HepG2 (cell line): ENCODE results near the gene COQ3. TPM values are rescaled to one million over a fixed set of nuclear protein-coding genes. Genes with fewer than 3 reads are reported as not detected.

Source experiments
- ATAC-seq: fragments of 200-7000 bp; cut with Tn5 transposase; 3 replicates; pipeline ENCODE4 v1.9.1; 2020; ENCODE audit warnings: mild to moderate bottlenecking, moderate library complexity
- BruUV-seq: library from RNA; stranded (reverse); fragments of 400-500 nt; replicated peaks from 2 replicates; lab custom pipeline; 2021; lab: Mats Ljungman, UMichigan
- CTCF ChIA-PET: fragments of 300-600 bp; formaldehyde crosslinking; extraction: SDS; loops from one replicate; lab custom pipeline; 2021; ENCODE audit warnings: low total read pairs, inconsistent platforms, low intra/inter-chr PET ratio; lab: Yijun Ruan, JAX
- POLR2A ChIA-PET: fragments of 350-600 bp; sonication (Branson Sonifier 250); formaldehyde crosslinking; loops from one replicate; lab custom pipeline; 2020; ENCODE audit warnings: antibody characterized with exemption, inconsistent platforms; lab: Yijun Ruan, JAX
- DNase-seq: peaks from one replicate; pipeline ENCODE4 v3.0.0-alpha.2; 2015; ENCODE audit warnings: low spot score
- FAIRE-seq: peaks from 3 replicates; lab custom pipeline; 2011; peaks lifted over from hg19 to GRCh38; lab: Jason Lieb, UNC
- H2AFZ ChIP-seq: one replicate; pipeline ENCODE4 v1.6.1; 2011; ENCODE audit warnings: low read length, inconsistent platforms
- H3K27ac ChIP-seq: fragments of 300-600 bp; 3 replicates; pipeline ENCODE4 v1.8.0; 2011; ENCODE audit warnings: mixed run types, mild to moderate bottlenecking, mixed read lengths, low read length, inconsistent platforms; ENCODE audit not compliant: insufficient read depth; ENCODE audit errors: extremely low read length
- H3K27me3 ChIP-seq, 2 experiments: fragments of 200-600 bp in 1 of 2; 2 replicates in 1 of 2; 3 replicates in 1 of 2; pipeline versions ENCODE4 v1.6.0 to v1.8.0; 2011; ENCODE audit warnings: low read length in 2 of 2, mild to moderate bottlenecking in 2 of 2, moderate library complexity in 2 of 2, inconsistent platforms in 1 of 2; ENCODE audit not compliant: insufficient read depth in 2 of 2, control insufficient read depth in 1 of 2
- H3K36me3 ChIP-seq, 2 experiments: fragments of 200-600 bp in 1 of 2; replicated peaks in 1 of 2; 2 replicates in 1 of 2; 3 replicates in 1 of 2; pipeline versions ENCODE4 v1.5.1 to v1.8.0; 2011; ENCODE audit warnings: low read length in 2 of 2, inconsistent platforms in 1 of 2; ENCODE audit not compliant: insufficient read depth in 2 of 2, control insufficient read depth in 1 of 2
- H3K4me1 ChIP-seq: 2 replicates; pipeline ENCODE4 v1.5.1; 2012; ENCODE audit warnings: low read length, inconsistent platforms; ENCODE audit not compliant: insufficient read depth
- H3K4me2 ChIP-seq: 2 replicates; pipeline ENCODE4 v1.6.0; 2011; ENCODE audit warnings: low read depth, low read length, inconsistent platforms
- H3K4me3 ChIP-seq, 3 experiments: fragments of 200-600 bp in 1 of 3; sonication (generic), shearing (Covaris generic) in 1 of 3; replicated peaks in 1 of 3; 2 replicates each; pipeline ENCODE4 v1.5.1; 2011 to 2016; ENCODE audit warnings: low read length in 3 of 3, inconsistent platforms in 2 of 3, low read depth in 2 of 3, mild to moderate bottlenecking in 2 of 3, control low read depth in 1 of 3, mixed read lengths in 1 of 3; ENCODE audit not compliant: insufficient read depth in 1 of 3
- H3K79me2 ChIP-seq: one replicate; pipeline ENCODE4 v1.6.1; 2011; ENCODE audit warnings: low read length, inconsistent platforms; ENCODE audit not compliant: insufficient read depth
- H3K9ac ChIP-seq: 2 replicates; pipeline ENCODE4 v1.6.0; 2011; ENCODE audit warnings: mild to moderate bottlenecking, low read depth, low read length, inconsistent platforms; ENCODE audit not compliant: insufficient read depth
- H3K9me3 ChIP-seq: 2 replicates; pipeline ENCODE4 v1.5.1; 2012; ENCODE audit warnings: mild to moderate bottlenecking, low read length
- H4K20me1 ChIP-seq: 2 replicates; pipeline ENCODE4 v1.6.0; 2011; ENCODE audit warnings: inconsistent platforms, mild to moderate bottlenecking, low read length, moderate library complexity; ENCODE audit not compliant: insufficient read depth
- ARID4A ChIP-seq: sonication (generic); formaldehyde crosslinking; IDR thresholded peaks from 2 replicates; pipeline ENCODE4 v1.5.0; 2020; ENCODE audit warnings: mild to moderate bottlenecking, missing genetic modification reagents, borderline replicate concordance
- DZIP1 ChIP-seq: sonication (generic); formaldehyde crosslinking; IDR thresholded peaks from 2 replicates; pipeline ENCODE4 v1.5.0; 2020; ENCODE audit warnings: mild to moderate bottlenecking, missing genetic modification reagents
- HHEX ChIP-seq: IDR thresholded peaks from 2 replicates; pipeline ENCODE4 v1.6.1; 2016; ENCODE audit warnings: control low read depth
- HNRNPH1 ChIP-seq: fragments of 200-400 bp; formaldehyde crosslinking; optimal IDR thresholded peaks from 2 replicates; pipeline ENCODE3; 2017; ENCODE audit warnings: mild to moderate bottlenecking, low read depth, low read length
- KDM5B ChIP-seq: sonication (generic); formaldehyde crosslinking; IDR thresholded peaks from 2 replicates; pipeline ENCODE4 v1.4.0; 2020; ENCODE audit warnings: missing genetic modification reagents, mild to moderate bottlenecking, borderline replicate concordance
- PHF8 ChIP-seq: sonication (generic); formaldehyde crosslinking; IDR thresholded peaks from 2 replicates; pipeline ENCODE4 v1.5.0; 2020; ENCODE audit warnings: missing genetic modification reagents
- RAD21 ChIP-seq: fragments of 450-650 bp; formaldehyde crosslinking; IDR thresholded peaks from 2 replicates; pipeline ENCODE4 v1.5.0; 2020; ENCODE audit warnings: mild to moderate bottlenecking
- RCOR2 ChIP-seq: IDR thresholded peaks from 2 replicates; pipeline ENCODE4 v1.6.1; 2016; ENCODE audit warnings: missing biosample characterization, missing genetic modification reagents
- SRF ChIP-seq: IDR thresholded peaks from 2 replicates; pipeline ENCODE4 v1.6.1; 2011; ENCODE audit warnings: mild to moderate bottlenecking, low read depth, low read length, moderate library complexity
- TCF7 ChIP-seq: sonication (generic); IDR thresholded peaks from 2 replicates; pipeline ENCODE4 v1.6.1; 2016; ENCODE audit warnings: antibody characterized with exemption, low read depth
- TRIM24 ChIP-seq: sonication (generic); formaldehyde crosslinking; IDR thresholded peaks from 2 replicates; pipeline ENCODE4 v1.8.0; 2022; ENCODE audit warnings: mild to moderate bottlenecking, missing genetic modification reagents
- ZNF205 ChIP-seq: IDR thresholded peaks from 2 replicates; pipeline ENCODE4 v1.6.1; 2018; ENCODE audit warnings: missing biosample characterization, missing genetic modification reagents
- ZNF382 ChIP-seq: sonication (generic); formaldehyde crosslinking; IDR thresholded peaks from 2 replicates; pipeline ENCODE4 v1.5.0; 2020; ENCODE audit warnings: missing genetic modification reagents, mild to moderate bottlenecking, borderline replicate concordance
- ZNF501 ChIP-seq: sonication (generic); formaldehyde crosslinking; IDR thresholded peaks from 2 replicates; pipeline ENCODE4 v1.5.1; 2020; ENCODE audit warnings: mild to moderate bottlenecking, moderate library complexity, missing genetic modification reagents
- ZNF513 ChIP-seq: sonication (generic); formaldehyde crosslinking; conservative IDR thresholded peaks from 2 replicates; pipeline ENCODE4 v1.5.0; 2020; ENCODE audit warnings: missing genetic modification reagents
- ZNF766 ChIP-seq: sonication (generic); formaldehyde crosslinking; IDR thresholded peaks from 2 replicates; pipeline ENCODE4 v1.5.0; 2020; ENCODE audit warnings: missing genetic modification reagents, borderline replicate concordance
- ZNF883 ChIP-seq: sonication (generic); formaldehyde crosslinking; IDR thresholded peaks from 2 replicates; pipeline ENCODE4 v1.5.1; 2020; ENCODE audit warnings: mild to moderate bottlenecking, missing genetic modification reagents; ENCODE audit errors: not compliant biosample characterization
- in situ Hi-C: cut with HindIII; loops from 2 replicates; pipeline ENCODE4 v1.10.0; 2017; ENCODE audit warnings: low pct_unique_long_range_greater_than_20kb; ENCODE audit not compliant: extremely low pct_ligation_motif_present
- intact Hi-C: fragments of 100-400 bp; cut with micrococcal nuclease; formaldehyde crosslinking; loops from one replicate; pipeline ENCODE4 v1.10.0; 2022; ENCODE audit not compliant: unreplicated experiment
- polyA plus RNA-seq, 8 experiments: library from polyadenylated mRNA; depleted of rRNA in 3 of 8; stranded (reverse) in 7 of 8; unstranded in 1 of 8; fragments of >200 nt; fragmentation: Illumina TruSeq in 4 of 8; extraction: Trizol in 4 of 8; gene quantifications; 2 replicates each; pipeline versions ENCODE4 v1.2.1 to v1.2.3, GENCODE V29; 2011 to 2016; ENCODE audit warnings: low read depth in 4 of 8, missing spikeins in 1 of 8, mixed read lengths in 1 of 8; ENCODE audit not compliant: insufficient read depth in 1 of 8
- total RNA-seq, 5 experiments: library from RNA; depleted of rRNA; stranded (reverse); fragments of >200 nt; fragmentation: Illumina TruSeq; extraction: Trizol; gene quantifications; 2 replicates each; pipeline ENCODE4 v1.2.3, GENCODE V29; 2016; ENCODE audit warnings: low read depth in 1 of 5

The COQ3 gene
- total and polyA plus RNA-seq, 2 of the 13 experiments (the other 11 are each of a cell fraction or from before 2014, with no cell fraction given): 5.3 to 20.5 TPM

GRCh38 chr6:99415446-99415845, 21.5 kb upstream of the COQ3 start:
- CTCF ChIA-PET: no interaction called here
- peaks cover 41% of the 10 kb centered on the region for H4K20me1 ChIP-seq
- peaks cover 89% of the 10 kb centered on the region for H3K79me2 ChIP-seq
- intact Hi-C loops: no loop called here
- POLR2A ChIA-PET: no interaction called here
- no peak for DNase-seq
- no peak for FAIRE-seq
- no peak for ATAC-seq
- in situ Hi-C loops: no loop called here
- BruUV-seq: no TSS peak
- no peaks in the 10 kb centered on the region for H3K4me1 ChIP-seq
- no peak overlapping the region for H3K4me2 ChIP-seq
- H3K4me3 ChIP-seq: no peak overlapping the region
- no peak overlapping the region for H2AFZ ChIP-seq
- no peaks in the 10 kb centered on the region for H3K9me3 ChIP-seq
- no peak overlapping the region for H3K27ac ChIP-seq
- H3K9ac ChIP-seq: no peak overlapping the region
- TF ChIP-seq ZNF883 (CRISPR knock-in tag) (no peak), RAD21 (CRISPR knock-in tag) (no peak), ZNF513 (CRISPR knock-in tag) (no peak), HHEX (CRISPR knock-in tag) (no peak), ARID4A (CRISPR knock-in tag) (no peak), TRIM24 (no peak), SRF (no peak), TCF7 (no peak), KDM5B (CRISPR knock-in tag) (no peak), ZNF205 (no peak), HNRNPH1 (no peak), ZNF501 (CRISPR knock-in tag) (no peak), ZNF766 (CRISPR knock-in tag) (no peak), RCOR2 (no peak), PHF8 (CRISPR knock-in tag) (no peak), DZIP1 (CRISPR knock-in tag) (no peak), ZNF382 (CRISPR knock-in tag) (no peak)
- no peaks in the 10 kb centered on the region; a peak in 1 of 5 replicates for H3K27me3 ChIP-seq
- peaks cover 5 to 37% of the 10 kb centered on the region in 2 experiments for H3K36me3 ChIP-seq
